Suppressor macrophage treated with lipopolysaccharide for 1 hour (primary cell): ENCODE data around the gene OR2G6.
"Not testable (repeated sequence)": the region's sequence is repeated elsewhere in the genome, so short reads cannot be mapped to it uniquely, and the experiment has no call there.

Experiments
- DNase-seq, 3 donors: peaks; one replicate each; pipeline ENCODE4 v3.0.0-alpha.2; 2020 to 2022

Gene OR2G6

DNA sequence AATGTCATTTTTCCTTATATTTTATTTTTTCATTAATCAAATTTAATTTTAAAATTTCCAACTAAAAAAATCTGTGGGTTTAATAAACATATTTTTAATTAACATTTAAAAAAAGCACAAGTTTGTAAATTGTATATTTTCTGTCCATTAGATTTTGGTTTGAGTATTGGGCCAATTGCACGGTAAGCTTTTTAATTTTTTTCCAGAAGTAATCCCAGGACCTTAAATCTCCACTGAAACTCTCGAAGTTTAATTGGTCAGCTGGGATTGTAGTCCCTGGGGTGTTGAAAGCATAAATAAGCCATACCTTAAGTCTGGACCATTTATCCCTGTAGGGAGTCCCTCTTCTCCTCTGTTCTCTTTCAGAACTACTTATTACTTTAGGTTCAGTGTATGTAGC is at the start of gene OR2G6:
Gene OR2G6 (plus strand): TSS at position 301 of the 400 bp plus-strand sequence. CDS start 13,574 bp downstream, outside the sequence.
- DNase-seq = not testable (repeated sequence)

- not testable (repeated sequence) for DNase-seq
Measured at GRCh38 chr1:248459117-248459516, 48.8 kb upstream of the OR2G6 start.

- DNase-seq = no peak
Measured at GRCh38 chr1:248471154-248471553, 36.7 kb upstream of the OR2G6 start.

GRCh38 chr1:248472111-248472510 is 35.8 kb upstream of the OR2G6 start:
- DNase-seq = not testable (repeated sequence)

DNA sequence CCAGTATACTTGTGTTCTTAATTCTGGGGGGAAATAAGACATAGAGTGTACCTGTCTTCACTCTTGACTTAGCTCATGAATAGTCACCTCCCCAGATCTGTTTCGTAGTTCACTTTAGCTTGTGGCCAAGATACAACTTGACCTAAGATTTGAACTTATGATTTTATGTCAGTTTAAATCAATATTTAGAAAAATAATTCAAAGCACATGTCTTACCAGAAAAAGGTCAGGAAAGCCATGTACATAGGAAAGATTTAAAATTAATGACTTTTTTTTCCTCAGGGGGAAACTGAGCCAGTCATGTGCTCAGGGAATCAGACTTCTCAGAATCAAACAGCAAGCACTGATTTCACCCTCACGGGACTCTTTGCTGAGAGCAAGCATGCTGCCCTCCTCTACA is 34.8 kb upstream of the OR2G6 start, which contains the start of gene OR2T3:
Gene OR2T3 (plus strand): TSS at position 301 of the 400 bp plus-strand sequence. CDS start 0 bp downstream, at position 301.
- not testable (repeated sequence) for DNase-seq

DNA sequence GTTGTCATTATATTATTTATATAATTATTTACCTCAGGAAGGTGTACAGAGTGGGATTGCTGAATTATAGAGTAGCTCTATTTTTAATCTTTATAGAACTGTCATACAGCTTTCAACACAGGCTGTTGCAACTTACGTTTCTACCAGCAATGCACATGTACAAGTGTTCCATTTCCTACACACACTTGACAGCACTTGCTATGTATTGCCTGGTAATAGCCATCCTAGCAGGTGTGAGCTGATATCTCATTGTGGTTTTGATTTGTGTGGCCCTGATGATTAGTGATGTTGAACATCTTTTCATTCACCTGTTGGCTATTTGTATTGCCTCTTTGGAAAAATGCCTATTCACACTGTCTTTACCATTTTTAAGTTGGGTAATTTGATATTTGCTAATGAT is 32.2 kb upstream of the OR2G6 start:
- DNase-seq = not testable (repeated sequence)

DNA sequence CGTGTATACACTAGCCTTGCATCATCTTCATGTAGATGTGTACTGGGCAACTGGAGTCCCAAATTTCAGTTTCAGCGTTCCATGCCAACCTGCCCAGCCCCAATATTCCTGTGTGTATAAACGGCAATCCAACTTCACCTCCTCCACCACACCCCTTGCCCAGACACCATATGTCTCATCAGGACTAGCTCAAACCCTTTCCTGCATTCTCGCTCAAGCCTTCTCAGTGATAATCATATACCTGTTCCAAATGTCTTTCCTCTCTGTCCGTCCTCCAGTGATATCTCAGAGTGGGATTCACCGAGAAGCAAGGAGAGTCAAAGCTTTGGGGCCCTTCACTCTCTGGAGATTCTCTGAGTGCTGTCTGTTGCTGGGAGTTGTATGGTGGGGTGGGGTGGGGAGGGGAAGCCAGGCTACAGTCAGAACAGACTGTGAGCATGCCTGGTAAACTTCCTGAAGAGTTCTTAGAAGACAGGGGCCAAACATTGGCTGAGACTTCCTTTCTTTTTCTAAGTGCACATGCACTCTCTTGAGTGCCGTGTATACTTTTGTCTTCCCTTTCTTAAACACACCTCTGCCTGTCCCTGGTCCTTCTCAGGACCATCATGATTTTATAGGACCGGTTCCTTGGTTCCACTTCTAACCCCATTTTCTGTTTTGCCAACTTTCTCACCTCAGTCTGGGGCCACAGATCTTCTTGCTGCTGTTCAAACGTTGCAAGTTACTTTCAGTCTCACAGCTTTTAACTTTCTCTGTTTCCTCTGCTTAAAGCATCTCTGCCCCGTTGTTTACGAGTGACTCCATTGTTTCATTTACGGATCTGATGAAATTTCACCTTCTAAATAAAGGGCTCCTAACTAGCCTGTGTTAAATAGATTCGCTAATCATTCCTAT is 25.9 kb upstream of the OR2G6 start:
- not testable (repeated sequence) for DNase-seq

GRCh38 chr1:248488289-248488688 is 19.6 kb upstream of the OR2G6 start, which contains the start of gene OR2T5:
Gene OR2T5 (plus strand): TSS chr1:248488589. CDS start chr1:248488589, 0 bp downstream.
- not testable (repeated sequence) for DNase-seq

DNA sequence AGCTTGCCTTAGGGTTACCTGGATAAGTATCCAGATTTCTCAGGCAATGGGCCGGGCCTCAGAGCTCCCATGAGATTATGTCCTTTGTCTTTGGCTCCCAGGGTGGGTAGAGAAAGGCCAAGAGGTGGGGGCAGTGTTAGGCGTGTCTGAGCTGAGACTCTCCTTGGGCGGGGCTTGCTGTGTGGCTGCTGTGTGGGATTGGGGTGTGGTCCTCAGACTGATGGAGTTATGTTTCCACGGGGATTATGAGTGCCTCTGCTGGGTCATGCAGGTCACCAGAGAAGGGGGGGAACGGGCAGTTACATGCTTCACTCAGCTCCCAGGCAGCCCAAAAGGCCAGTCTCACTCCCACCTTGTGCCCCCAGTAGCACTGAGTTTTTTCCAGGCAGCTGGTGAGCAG is 11.2 kb upstream of the OR2G6 start:
- not testable (repeated sequence) for DNase-seq

- not testable (repeated sequence) for DNase-seq
Measured at GRCh38 chr1:248500305-248501035, 7.4 kb upstream of the OR2G6 start.

- not testable (repeated sequence) for DNase-seq
Measured at GRCh38 chr1:248510217-248510616, 2.3 kb downstream of the OR2G6 start.

DNA sequence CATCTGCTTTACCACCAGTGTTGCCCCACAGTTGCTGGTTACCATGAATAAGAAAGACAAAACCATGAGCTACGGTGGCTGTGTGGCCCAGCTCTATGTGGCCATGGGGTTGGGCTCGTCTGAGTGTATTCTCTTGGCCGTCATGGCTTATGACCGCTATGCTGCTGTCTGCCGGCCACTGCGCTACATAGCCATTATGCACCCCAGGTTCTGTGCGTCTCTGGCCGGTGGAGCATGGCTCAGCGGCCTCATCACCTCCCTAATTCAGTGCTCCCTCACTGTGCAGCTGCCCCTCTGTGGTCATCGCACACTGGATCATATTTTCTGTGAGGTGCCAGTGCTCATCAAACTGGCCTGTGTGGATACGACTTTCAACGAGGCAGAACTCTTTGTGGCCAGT is 14.0 kb downstream of the OR2G6 start:
- no peak for DNase-seq

DNA sequence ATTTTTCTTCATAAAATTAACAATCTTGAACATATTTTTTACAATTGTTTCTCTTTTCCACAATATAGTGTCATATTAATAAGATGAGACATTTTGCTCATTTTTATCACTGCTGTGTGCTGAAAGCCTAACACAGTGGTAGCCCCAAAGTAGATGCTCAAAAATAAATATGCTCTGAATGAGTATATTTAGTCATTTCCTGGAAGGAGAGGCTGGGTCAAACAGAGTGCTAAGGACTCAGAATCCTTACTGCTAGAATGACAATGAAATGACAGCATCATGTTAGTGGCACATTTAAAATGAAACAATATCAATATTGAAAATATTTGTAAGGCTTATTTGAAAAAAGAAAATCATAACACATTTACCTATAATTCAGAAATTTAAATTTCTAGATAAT is 29.6 kb downstream of the OR2G6 start:
- not testable (repeated sequence) for DNase-seq

DNA sequence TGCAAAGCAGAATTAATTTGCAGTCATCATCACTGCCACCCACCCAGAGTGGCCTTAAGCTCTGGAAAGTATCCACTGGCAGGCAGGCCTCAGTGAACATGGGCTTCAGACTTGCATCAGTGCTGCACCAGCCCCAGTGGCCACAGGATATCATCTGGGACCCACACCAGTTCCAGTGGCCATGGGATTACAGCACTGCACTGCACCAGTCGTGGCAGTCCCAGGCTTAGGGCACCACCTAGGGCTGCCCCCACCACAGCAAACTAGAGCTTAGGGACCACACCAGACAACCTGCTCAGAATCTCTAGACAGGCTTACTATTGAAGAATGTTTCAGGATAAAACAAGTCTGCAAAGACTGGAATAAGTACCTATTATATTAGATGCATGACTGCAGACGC is 39.5 kb downstream of the OR2G6 start:
- DNase-seq = not testable (repeated sequence)

DNA sequence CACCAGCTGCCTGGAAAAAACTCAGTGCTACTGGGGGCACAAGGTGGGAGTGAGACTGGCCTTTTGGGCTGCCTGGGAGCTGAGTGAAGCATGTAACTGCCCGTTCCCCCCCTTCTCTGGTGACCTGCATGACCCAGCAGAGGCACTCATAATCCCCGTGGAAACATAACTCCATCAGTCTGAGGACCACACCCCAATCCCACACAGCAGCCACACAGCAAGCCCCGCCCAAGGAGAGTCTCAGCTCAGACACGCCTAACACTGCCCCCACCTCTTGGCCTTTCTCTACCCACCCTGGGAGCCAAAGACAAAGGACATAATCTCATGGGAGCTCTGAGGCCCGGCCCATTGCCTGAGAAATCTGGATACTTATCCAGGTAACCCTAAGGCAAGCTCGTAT is 43.2 kb downstream of the OR2G6 start:
- not testable (repeated sequence) for DNase-seq

- DNase-seq = not testable (repeated sequence)
Measured at GRCh38 chr1:248562672-248563071, 54.8 kb downstream of the OR2G6 start, which contains the start of gene OR2T29. Gene OR2T29 (minus strand): TSS chr1:248562772. CDS start chr1:248559491, 3,281 bp downstream.

DNA sequence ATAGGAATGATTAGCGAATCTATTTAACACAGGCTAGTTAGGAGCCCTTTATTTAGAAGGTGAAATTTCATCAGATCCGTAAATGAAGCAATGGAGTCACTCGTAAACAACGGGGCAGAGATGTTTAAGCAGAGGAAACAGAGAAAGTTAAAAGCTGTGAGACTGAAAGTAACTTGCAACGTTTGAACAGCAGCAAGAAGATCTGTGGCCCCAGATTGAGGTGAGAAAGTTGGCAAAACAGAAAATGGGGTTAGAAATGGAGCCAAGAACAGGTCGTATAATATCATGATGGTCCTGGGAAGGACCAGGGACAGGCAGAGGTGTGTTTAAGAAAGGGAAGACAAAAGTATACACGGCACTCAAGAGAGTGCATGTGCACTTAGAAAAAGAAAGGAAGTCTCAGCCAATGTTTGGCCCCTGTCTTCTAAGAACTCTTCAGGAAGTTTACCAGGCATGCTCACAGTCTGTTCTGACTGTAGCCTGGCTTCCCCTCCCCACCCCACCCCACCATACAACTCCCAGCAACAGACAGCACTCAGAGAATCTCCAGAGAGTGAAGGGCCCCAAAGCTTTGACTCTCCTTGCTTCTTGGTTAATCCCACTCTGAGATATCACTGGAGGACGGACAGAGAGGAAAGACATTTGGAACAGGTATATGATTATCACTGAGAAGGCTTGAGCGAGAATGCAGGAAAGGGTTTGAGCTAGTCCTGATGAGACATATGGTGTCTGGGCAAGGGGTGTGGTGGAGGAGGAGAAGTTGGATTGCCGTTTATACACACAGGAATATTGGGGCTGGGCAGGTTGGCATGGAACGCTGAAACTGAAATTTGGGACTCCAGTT is 57.9 kb downstream of the OR2G6 start:
- DNase-seq = not testable (repeated sequence)

GRCh38 chr1:248569049-248569448 is 61.2 kb downstream of the OR2G6 start:
- peak; percentile 19 to 80 (median 71) for DNase-seq

DNA sequence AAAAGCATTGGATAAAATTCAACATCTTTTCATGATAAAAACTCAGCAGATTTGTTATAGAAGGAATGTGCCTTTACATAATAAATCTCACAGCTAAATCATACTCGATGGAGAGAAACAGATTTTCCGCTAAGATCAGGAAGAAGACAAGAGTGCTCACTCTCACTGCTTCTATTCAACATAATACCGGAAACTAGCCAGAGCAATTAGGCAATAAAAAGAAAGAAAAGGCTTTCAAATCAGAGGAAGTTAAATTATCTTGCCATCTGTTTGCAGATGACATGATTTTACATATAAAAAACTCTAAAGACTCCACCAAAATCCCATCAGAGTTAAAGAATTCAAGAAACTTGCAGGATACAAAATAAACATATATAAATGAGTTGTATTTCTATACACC is 62.9 kb downstream of the OR2G6 start:
- peak in 1 of 3 donors; percentile 35 for DNase-seq

DNA sequence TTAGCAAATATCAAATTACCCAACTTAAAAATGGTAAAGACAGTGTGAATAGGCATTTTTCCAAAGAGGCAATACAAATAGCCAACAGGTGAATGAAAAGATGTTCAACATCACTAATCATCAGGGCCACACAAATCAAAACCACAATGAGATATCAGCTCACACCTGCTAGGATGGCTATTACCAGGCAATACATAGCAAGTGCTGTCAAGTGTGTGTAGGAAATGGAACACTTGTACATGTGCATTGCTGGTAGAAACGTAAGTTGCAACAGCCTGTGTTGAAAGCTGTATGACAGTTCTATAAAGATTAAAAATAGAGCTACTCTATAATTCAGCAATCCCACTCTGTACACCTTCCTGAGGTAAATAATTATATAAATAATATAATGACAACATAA is 64.2 kb downstream of the OR2G6 start:
- not testable (repeated sequence) for DNase-seq

DNA sequence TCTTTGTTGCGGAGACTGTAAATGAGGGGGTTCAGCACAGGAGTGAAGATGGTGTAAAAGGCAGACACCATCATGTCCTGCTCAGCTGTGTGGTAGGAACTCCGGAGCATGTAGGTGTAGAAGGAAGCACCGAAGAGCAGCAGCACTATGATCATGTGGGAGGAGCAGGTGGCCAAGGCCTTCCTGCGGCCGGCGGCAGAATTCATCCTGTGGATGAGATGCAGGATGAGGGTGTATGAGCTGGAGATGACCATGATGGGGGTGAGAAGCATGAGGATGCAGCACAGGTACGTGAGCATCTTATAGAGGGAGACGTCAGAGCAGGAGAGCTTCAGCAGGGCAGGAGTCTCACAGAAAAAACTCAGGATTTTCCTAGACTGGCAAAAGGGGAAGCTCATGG is 66.0 kb downstream of the OR2G6 start:
- not testable (repeated sequence) for DNase-seq

GRCh38 chr1:248574657-248575056 is 66.8 kb downstream of the OR2G6 start, which contains the start of gene OR2T34:
Gene OR2T34 (minus strand): TSS chr1:248574757. CDS start chr1:248574757, 0 bp downstream.
- DNase-seq = not testable (repeated sequence)
